ENCODE data around the gene SDK1. TPM values are rescaled to one million over a fixed set of nuclear protein-coding genes. Genes with fewer than 3 reads are reported as not detected.

Gene SDK1
- total RNA-seq, 1 donor from 2014 or later, result 1.3 TPM

GRCh38 chr7:3975371-3975770 is 674.3 kb downstream of the SDK1 start:
- Mint-ChIP-seq H3K36me3 (ENCODE audit: low read depth) (no peaks in the 10 kb centered on the region), H3K27me3 (peaks cover 12% of the 10 kb centered on the region), H3K4me1 (no peaks in the 10 kb centered on the region), H3K4me3 (no peak overlapping the region), H3K27ac (no peak overlapping the region), H3K9me3 (no peaks in the 10 kb centered on the region)
- ATAC-seq (ENCODE audit: low read depth), result no peak
- DNase-seq, result no peak
- no peak for TF ChIP-seq CTCF (IDR thresholded peaks at IDR 0.05)
- CTCF ChIA-PET, result no interaction called here
- POLR2A ChIA-PET, result no interaction called here
- intact Hi-C loops (cut with micrococcal nuclease), result no loop called here

- no peak for TF ChIP-seq CTCF (IDR thresholded peaks at IDR 0.05)
- ATAC-seq (ENCODE audit: low read depth) (no peak), DNase-seq (no peak)
- POLR2A ChIA-PET, result no interaction called here
- intact Hi-C loops (cut with micrococcal nuclease), result no loop called here
- Mint-ChIP-seq H3K36me3 (ENCODE audit: low read depth) (no peaks in the 10 kb centered on the region), H3K27ac (no peak overlapping the region), H3K27me3 (peaks cover under 1% of the 10 kb centered on the region), H3K4me3 (no peak overlapping the region), H3K9me3 (no peaks in the 10 kb centered on the region), H3K4me1 (no peaks in the 10 kb centered on the region)
- CTCF ChIA-PET, result no interaction called here
Observed at GRCh38 chr7:3977391-3977790, 676.3 kb downstream of the SDK1 start.

GRCh38 chr7:3978839-3979238 is 677.8 kb downstream of the SDK1 start:
- POLR2A ChIA-PET, result no interaction called here
- Mint-ChIP-seq H3K9me3 (no peaks in the 10 kb centered on the region), H3K4me1 (no peaks in the 10 kb centered on the region), H3K27ac (no peak overlapping the region), H3K27me3 (no peaks in the 10 kb centered on the region), H3K36me3 (ENCODE audit: low read depth) (no peaks in the 10 kb centered on the region), H3K4me3 (no peak overlapping the region)
- CTCF ChIA-PET, result no interaction called here
- ATAC-seq (ENCODE audit: low read depth), result no peak
- no peak for TF ChIP-seq CTCF (IDR thresholded peaks at IDR 0.05)
- intact Hi-C loops (cut with micrococcal nuclease), result no loop called here
- no peak for DNase-seq

- Mint-ChIP-seq H3K4me1 (no peaks in the 10 kb centered on the region), H3K9me3 (no peaks in the 10 kb centered on the region), H3K27ac (no peak overlapping the region), H3K36me3 (ENCODE audit: low read depth) (no peaks in the 10 kb centered on the region), H3K4me3 (no peak overlapping the region), H3K27me3 (no peaks in the 10 kb centered on the region)
- intact Hi-C loops (cut with micrococcal nuclease), result no loop called here
- CTCF ChIA-PET, result no interaction called here
- no peak for TF ChIP-seq CTCF (IDR thresholded peaks at IDR 0.05)
- no peak for DNase-seq
- ATAC-seq (ENCODE audit: low read depth), result no peak
- POLR2A ChIA-PET, result no interaction called here
Observed at GRCh38 chr7:3979611-3980299, 678.7 kb downstream of the SDK1 start.

- ATAC-seq (ENCODE audit: low read depth) (no peak), DNase-seq (no peak)
- ChIA-PET CTCF (no interaction called here), POLR2A (no interaction called here)
- no peak for TF ChIP-seq CTCF (IDR thresholded peaks at IDR 0.05)
- intact Hi-C loops (cut with micrococcal nuclease), result no loop called here
- Mint-ChIP-seq H3K27me3 (no peaks in the 10 kb centered on the region), H3K4me1 (no peaks in the 10 kb centered on the region), H3K4me3 (no peak overlapping the region), H3K27ac (no peak overlapping the region), H3K36me3 (ENCODE audit: low read depth) (no peaks in the 10 kb centered on the region), H3K9me3 (no peaks in the 10 kb centered on the region)
Observed at GRCh38 chr7:3980300-3980643, 679.2 kb downstream of the SDK1 start.

Data from activated B cell treated with CpG ODN at 0.5 μM for 24 hours (primary cell).